ENCODE measurements around the gene ADGRV1.

GRCh38 chr5:91058155-91058554 lies 499.6 kb downstream of the ADGRV1 start:
- TF ChIP-seq REST (IDR thresholded peaks at IDR 0.05; ENCODE audit: insufficient read depth in 1 of 2, low read depth in 2 of 2, low read length in 2 of 2) (no peak), TAF1 (IDR thresholded peaks at IDR 0.05; ENCODE audit: borderline replicate concordance, insufficient read depth, low read length) (no peak), POLR2AphosphoS5 (IDR thresholded peaks at IDR 0.05; ENCODE audit: low read depth, low read length) (no peak), FOXP2 (optimal IDR thresholded peaks at IDR 0.05; ENCODE audit: borderline replicate concordance, extremely low read depth, extremely low read length, insufficient read depth) (no peak)

Measured in PFSK-1 (cell line).